ENCODE data around the gene KNCN. TPM values are rescaled to one million over a fixed set of nuclear protein-coding genes. Genes with fewer than 3 reads are reported as not detected.

Gene KNCN
- polyA plus RNA-seq, 1 donor = not detected

DNA sequence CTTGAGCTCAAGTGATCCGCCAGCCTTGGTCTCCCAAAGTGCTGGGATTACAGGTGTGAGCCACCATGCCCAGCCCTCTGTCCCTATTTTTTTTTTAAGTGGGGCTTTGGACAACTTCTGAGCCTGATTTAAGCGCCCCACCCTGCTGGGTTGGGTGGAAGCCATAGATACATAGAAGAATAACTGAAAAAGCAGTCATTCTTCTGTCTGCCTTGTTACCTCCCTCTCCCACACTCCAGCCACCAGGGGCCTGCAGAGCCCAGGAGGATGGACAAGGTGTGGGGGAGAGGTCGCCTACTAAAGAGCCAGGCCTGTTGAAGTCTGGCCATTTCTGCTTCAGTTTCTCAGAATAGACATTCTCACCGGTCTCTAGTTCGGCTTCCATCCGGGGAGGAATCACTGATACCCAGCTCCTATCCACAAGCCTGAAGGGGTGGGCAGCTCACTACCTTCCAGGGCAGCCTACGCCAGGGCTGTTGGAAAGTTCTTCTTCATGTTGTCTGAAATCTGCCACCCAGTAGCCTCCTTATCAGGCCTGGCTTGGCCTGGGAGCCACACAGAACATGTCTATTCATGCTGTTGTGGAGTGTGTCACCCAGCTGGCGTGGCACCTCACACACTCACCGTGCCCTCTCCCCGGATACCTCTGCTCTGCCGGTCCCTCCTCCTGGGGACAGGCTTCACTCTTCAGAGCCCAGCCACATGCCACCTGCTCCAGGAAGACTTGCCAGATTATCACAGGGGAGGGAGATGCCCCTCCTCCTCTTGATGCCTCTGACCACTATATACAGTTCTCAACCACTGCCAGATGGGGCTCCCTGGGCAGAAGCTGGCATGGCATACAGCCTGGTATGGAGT, 27.7 kb downstream of the KNCN start:
- DNase-seq = no peak

DNA sequence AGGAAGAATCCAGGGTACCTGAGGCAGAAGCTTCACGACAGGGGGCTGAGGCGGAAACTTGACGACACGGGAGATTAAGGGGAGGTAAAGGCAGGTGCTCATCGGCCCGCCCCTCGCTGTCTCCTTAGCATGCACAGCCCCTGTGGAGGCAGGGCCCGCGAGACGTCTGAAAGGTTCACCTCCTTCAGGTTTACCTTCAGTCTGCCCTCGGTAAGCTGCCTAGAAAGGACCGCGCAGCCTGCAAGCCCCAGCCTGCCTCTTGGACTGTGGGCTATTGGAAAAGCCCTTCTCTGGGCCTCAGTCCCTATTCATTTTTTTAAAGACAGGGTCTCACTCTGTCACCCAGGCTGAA, 28.5 kb downstream of the KNCN start:
- no peak for DNase-seq

- DNase-seq = no peak
These were observed 29.1 kb downstream of the KNCN start for GRCh38 chr1:46522184-46522968.

DNA sequence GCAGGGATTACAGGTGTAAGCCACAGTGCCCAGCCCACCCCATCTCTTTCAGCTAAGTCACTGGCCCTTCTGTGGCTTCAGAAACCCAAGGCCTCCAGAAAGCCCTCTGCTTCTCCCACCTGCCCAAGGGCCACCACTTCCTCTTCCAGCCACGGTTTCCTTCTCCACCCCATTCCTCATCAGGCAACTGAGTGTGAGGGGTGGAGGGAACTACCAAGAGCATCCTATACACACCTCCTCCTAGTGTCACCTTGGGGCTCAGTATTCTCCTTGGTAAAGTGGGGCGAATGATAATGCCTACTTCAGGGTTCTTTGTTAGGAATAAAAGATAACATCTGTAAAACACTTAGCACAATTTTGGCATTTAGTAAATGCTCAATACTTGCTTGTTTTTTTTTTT, 30.0 kb downstream of the KNCN start:
- no peak for DNase-seq

DNA sequence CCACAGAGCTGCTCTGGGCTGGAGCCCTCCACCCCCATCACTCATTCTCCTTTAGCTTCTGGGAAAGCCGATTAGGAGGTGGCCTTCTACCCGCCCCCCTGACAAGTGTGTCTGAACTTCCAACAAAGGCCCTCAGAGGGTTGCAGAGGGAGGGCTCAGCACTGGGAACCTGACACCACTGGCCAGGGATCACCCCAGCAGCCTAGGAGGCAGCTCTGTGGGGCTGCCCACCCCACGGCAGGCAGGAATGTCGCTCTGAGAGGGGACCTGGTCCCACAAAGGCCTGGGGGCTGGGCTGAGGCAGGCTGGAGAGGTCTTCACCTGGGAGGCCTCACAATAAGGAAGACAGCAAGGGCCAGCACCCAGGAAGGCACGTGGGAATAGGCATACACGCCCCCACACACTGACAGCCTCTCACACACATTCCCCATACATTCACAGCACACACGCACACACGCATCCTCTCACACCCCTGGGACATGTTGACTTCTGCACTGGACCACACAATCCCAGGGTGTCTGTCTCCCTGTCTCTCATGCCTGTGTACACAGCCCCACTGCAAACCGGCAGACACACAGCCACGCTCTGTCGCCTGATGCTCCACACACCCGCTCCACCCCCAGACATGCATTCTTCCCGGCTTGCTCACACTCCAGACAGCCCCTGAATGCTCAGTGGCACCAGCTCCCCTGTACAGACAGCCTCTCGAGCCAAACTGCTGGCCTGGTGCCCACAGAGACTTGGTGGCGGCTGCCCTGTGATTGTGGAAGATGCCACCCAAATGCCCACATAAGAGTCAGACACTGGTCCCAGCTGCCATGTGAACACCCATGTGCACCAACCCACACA, 31.2 kb downstream of the KNCN start:
- no peak for DNase-seq

DNA sequence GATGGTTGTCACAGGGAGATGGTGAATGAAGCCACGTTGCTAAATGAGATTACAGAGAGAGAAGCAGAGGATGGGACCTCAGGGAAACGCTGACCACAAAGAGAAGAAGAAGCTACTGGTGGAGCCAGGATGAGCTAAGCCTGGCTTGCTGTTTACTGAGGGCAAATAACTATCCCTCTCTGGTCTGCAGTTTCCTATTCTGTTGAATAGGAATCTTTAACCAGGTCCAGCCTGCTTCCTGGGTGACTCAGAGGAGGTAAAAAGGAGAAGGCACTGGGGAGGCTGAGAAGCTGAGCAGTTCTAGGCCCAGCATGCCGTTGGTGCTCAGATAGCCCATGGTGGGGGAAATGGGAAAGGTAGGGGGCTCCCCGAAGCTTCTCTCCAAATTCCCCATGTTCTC, 32.2 kb downstream of the KNCN start:
- no peak for DNase-seq

GRCh38 chr1:46517932-46518498, 33.4 kb downstream of the KNCN start:
- DNase-seq = no peak

GRCh38 chr1:46517010-46517600, 34.3 kb downstream of the KNCN start:
- DNase-seq = no peak

- DNase-seq = no peak
These were observed 35.1 kb downstream of the KNCN start for GRCh38 chr1:46516200-46516950.

DNA sequence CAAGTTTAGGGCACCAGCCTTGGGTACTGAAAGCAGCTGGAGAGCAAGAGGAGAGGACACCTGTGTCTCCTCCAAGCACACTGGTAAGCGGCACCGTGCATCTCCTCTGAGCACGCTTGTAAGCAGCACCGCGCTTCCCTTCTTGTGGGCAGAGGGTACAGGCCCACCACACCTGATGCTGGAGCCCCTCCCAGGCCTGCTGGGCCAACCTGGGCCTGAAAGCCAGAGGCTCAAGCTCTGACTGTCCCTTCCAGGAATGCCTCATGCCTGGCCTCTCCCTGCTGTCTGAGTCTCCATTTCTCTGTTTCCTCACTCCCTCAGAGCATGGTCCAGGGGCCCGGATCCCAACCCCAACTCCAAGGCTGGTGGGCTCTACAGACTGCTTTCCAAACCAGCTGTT, 35.9 kb downstream of the KNCN start:
- DNase-seq = no peak

GRCh38 chr1:46513536-46513935, 37.9 kb downstream of the KNCN start:
- DNase-seq = no peak

GRCh38 chr1:46512792-46513190, 38.7 kb downstream of the KNCN start:
- DNase-seq = no peak

DNA sequence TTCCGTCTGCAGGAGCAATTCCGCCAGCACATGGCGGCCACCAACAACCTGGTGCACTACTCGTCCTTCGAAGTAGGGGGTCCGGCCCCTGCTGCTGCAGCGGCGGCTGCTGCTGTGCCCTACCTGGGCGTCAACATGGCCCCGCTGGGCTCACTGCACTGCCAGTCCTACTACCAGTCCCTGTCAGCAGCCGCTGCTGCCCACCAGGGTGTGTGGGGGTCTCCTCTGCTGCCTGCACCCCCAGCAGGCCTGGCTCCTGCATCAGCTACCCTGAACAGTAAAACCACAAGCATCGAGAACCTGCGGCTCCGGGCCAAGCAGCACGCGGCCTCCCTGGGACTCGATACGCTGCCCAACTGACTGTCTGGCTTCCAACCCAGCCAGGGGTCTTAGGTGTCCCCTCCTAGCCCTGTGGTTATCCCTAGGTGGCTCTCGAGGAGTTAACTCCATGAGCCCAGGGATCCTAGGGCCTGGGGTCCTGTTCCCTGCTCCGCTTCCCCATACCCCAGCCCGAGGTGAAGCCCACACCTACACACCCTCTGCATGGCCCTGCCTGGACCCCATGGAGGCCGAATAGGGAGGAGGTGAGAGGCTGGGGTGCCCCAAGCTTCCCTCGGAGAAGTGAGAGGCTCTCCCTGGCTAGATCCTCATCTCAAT, 39.2 kb downstream of the KNCN start:
- no peak for DNase-seq

GRCh38 chr1:46510998-46511365, 40.5 kb downstream of the KNCN start:
- no peak for DNase-seq

DNA sequence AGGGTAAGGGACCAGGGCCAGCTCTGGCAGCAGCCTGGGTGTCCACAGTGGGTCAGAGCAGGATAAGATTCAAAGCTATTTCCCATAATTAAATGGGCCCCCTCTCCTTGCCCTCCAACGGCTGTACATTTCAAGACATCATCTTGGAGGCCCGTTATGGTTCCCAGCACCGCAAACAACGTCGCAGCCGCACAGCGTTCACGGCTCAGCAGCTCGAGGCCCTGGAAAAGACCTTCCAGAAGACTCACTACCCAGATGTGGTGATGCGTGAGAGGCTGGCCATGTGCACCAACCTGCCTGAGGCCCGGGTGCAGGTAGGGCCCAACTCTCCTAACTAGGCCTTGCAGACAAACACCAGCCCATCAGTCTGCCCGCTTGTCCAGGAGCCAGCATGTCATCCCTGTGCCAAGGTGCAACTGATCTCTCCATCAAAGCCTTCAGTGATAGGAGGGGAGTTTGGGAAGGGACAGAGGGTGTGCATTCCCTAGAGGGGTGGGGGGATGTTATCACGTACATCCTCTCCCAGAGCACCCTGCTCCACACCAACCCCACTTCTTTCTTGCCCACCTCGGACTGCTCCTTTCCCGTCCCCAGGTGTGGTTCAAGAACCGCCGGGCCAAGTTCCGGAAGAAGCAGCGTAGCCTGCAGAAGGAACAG, 41.0 kb downstream of the KNCN start:
- DNase-seq = no peak

DNA sequence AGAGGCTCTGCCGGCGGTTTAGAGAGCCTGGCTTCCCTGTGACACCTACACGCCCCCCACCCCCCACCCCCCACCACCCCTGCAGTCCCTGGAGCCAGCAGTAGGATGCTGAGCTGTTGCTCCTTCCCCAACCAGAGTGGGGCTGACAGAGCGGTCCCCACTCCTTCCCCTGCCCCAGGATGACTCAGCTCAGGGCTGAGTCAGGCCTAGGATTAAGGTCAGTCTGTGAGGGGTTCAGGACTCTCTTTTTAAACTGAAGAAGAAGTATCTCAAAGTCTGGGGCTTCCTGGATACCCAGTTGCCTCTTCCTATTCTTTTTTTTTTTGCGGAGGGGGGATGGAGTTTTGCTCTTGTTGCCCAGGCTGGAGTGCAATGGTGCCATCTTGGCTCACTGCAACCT, 42.7 kb downstream of the KNCN start:
- no peak for DNase-seq

DNA sequence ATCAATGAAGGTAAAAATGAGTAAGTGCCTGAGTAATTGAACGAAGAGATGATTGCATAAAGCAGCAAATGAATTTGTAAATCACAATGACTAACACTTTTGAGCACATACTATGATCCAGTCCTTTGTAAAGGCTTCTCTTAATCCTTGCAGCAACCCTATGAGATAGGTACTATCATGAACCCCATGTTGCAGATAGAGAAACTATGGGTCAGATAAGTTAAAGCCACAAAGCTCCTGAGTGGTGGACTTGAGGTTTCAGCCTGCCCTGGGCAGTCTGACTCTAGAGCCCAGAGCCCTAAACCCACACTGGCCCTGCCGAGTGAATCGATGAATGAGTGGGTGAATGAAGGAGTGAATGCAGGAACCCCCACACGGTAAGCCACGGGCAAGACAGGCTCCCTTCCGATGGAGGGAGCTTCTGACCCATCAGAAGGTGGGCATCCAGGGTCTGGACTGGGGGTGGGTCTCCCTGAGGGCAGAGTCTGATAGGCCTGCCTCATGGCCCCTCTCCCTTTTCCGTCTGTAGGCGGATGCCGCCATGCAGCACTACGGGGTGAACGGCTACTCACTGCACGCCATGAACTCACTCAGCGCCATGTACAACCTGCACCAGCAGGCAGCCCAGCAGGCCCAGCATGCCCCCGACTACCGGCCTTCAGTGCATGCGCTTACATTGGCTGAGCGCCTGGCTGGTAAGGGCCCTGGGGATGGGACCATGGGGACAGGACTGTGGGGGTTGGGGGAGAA, 44.8 kb downstream of the KNCN start:
- DNase-seq = no peak

DNA sequence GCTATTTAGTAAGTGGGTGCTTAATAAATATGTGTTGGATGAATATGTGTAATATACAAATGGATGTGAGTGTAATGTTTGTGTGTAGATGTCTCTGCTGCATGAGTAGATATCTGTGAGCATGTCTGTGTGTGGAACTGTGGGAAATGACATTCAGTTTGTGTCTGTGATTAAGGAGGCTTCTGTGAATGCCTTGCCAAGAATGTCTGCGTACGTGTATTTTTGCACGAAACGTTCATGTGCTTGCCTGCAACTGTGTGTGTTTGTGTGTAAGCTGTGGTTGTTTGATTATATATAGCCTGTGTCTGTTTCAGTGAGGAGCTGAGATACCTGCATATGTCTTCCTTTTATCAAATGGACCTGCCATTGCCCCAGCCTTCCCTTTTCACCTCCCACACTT, 48.0 kb downstream of the KNCN start:
- DNase-seq = no peak

DNA sequence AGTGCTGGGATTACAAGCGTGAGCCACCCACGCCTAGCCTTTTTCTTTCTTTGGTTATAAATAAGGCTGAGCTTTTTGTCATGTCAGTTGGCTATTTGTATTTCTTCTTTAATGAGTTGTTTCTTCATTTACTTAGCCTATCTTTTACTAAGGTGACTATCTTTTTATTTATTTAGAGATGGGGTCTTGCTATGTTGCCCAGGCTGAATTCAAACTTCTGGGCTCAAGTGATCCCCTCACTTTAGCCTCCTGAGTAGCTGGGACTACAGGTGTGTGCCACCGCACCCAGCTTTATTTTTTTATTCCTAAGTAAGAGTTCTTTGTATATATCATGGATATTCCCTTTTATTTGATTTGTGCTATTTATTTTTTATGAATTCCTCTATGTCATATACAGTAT, 49.9 kb downstream of the KNCN start:
- DNase-seq = no peak

GRCh38 chr1:46497665-46498064, 53.8 kb downstream of the KNCN start:
- DNase-seq = no peak

All from hindlimb muscle (tissue), 1 donor.